H1 (cell line): Measurements from ENCODE around the gene ZNF556. TPM values are rescaled to one million over a fixed set of nuclear protein-coding genes. Genes with fewer than 3 reads are reported as not detected.

Experiments
- CTCF ChIA-PET: fragments of 300-600 bp; sonication (Branson Sonifier 250); formaldehyde crosslinking; loops from one replicate; lab custom pipeline; 2021; ENCODE audit not compliant: partially characterized antibody; lab: Charles Lee
- POLR2A ChIA-PET: fragments of 300-600 bp; sonication (Branson Sonifier 250); formaldehyde crosslinking; loops from one replicate; lab custom pipeline; 2021; ENCODE audit warnings: inconsistent platforms; ENCODE audit not compliant: partially characterized antibody; lab: Charles Lee
- DNase-seq, 2 experiments: peaks; one replicate each; pipeline versions ENCODE4 v3.0.0 to v3.0.0-alpha.2; 2010 to 2022; ENCODE audit warnings: low spot score in 2 of 2, low read depth in 1 of 2, mixed read lengths in 1 of 2
- FAIRE-seq: peaks from 2 replicates; lab custom pipeline; 2011; peaks lifted over from hg19 to GRCh38; lab: Jason Lieb, UNC
- H2AFZ ChIP-seq: 2 replicates; pipeline ENCODE4 v1.8.1; 2012; ENCODE audit warnings: low read length, inconsistent platforms
- H2AK5ac ChIP-seq: 2 replicates; pipeline ENCODE4 v1.6.1; 2013; ENCODE audit warnings: low read depth, low read length
- H2BK120ac ChIP-seq: replicated peaks from 2 replicates; pipeline ENCODE3; 2013; ENCODE audit warnings: low read depth, low read length, inconsistent platforms
- H2BK12ac ChIP-seq: 2 replicates; pipeline ENCODE4 v1.6.1; 2013; ENCODE audit warnings: low read depth, low read length
- H2BK15ac ChIP-seq: 2 replicates; pipeline ENCODE4 v1.6.1; 2013; ENCODE audit warnings: low read length
- H2BK20ac ChIP-seq: 2 replicates; pipeline ENCODE4 v1.6.1; 2013; ENCODE audit warnings: low read length
- H2BK5ac ChIP-seq: 2 replicates; pipeline ENCODE4 v1.6.1; 2013; ENCODE audit warnings: low read depth, low read length
- H3K14ac ChIP-seq: 2 replicates; pipeline ENCODE4 v1.6.1; 2013; ENCODE audit warnings: inconsistent platforms; ENCODE audit not compliant: insufficient read length
- H3K18ac ChIP-seq: 2 replicates; pipeline ENCODE4 v1.6.1; 2013; ENCODE audit warnings: low read length; ENCODE audit errors: extremely low read depth
- H3K23ac ChIP-seq: 2 replicates; pipeline ENCODE4 v1.6.1; 2013; ENCODE audit warnings: inconsistent platforms; ENCODE audit not compliant: insufficient read length
- H3K23me2 ChIP-seq: 2 replicates; pipeline ENCODE4 v1.6.1; 2013; ENCODE audit warnings: low read depth, low read length
- H3K27ac ChIP-seq: 2 replicates; pipeline ENCODE4 v1.6.1; 2011; ENCODE audit warnings: low read depth, low read length, inconsistent platforms
- H3K27me3 ChIP-seq, 4 experiments: replicated peaks in 1 of 4; 1 replicate in 1 of 4; 2 replicates in 3 of 4; pipeline versions ENCODE4 v1.6.1 to v1.8.1; 2011 to 2013; ENCODE audit warnings: low read length in 3 of 4, mild to moderate bottlenecking in 3 of 4, inconsistent platforms in 2 of 4, mixed read lengths in 2 of 4, moderate library complexity in 1 of 4; ENCODE audit not compliant: control insufficient read depth in 3 of 4, insufficient read depth in 3 of 4; ENCODE audit errors: extremely low read depth in 1 of 4
- H3K36me3 ChIP-seq, 4 experiments: 2 replicates each; pipeline versions ENCODE4 v1.6.1 to v1.8.1; 2011 to 2013; ENCODE audit warnings: mild to moderate bottlenecking in 4 of 4, low read length in 3 of 4, moderate library complexity in 2 of 4, control low read depth in 1 of 4, inconsistent platforms in 1 of 4; ENCODE audit not compliant: insufficient read depth in 4 of 4, control insufficient read depth in 2 of 4
- H3K4ac ChIP-seq: replicated peaks from 2 replicates; pipeline ENCODE3; 2013; ENCODE audit warnings: low read length, low read depth, mixed read lengths, inconsistent platforms; ENCODE audit not compliant: insufficient read length
- H3K4me1 ChIP-seq, 4 experiments: replicated peaks in 1 of 4; 1 replicate in 1 of 4; 2 replicates in 3 of 4; pipeline versions ENCODE4 v1.6.1 to v1.8.1; 2011 to 2013; ENCODE audit warnings: low read length in 3 of 4, inconsistent platforms in 2 of 4, mixed read lengths in 1 of 4; ENCODE audit not compliant: insufficient read depth in 4 of 4, control insufficient read depth in 3 of 4
- H3K4me2 ChIP-seq, 2 experiments: 2 replicates each; pipeline versions ENCODE4 v1.6.1 to v1.8.1; 2011 to 2013; ENCODE audit warnings: low read depth in 2 of 2, low read length in 2 of 2, control low read depth in 1 of 2, inconsistent platforms in 1 of 2, mild to moderate bottlenecking in 1 of 2; ENCODE audit not compliant: insufficient read depth in 1 of 2
- H3K4me3 ChIP-seq, 4 experiments: fragments of 200-600, 300-600 bp in 1 of 4; sonication (generic), shearing (Covaris generic), sonication (Bioruptor Twin) in 1 of 4; 2 replicates each; pipeline versions ENCODE4 v1.5.1 to v1.8.1; 2011 to 2016; ENCODE audit warnings: low read length in 4 of 4, low read depth in 3 of 4, control low read depth in 2 of 4, inconsistent platforms in 2 of 4, mild to moderate bottlenecking in 2 of 4, mixed read lengths in 1 of 4, moderate library complexity in 1 of 4; ENCODE audit not compliant: insufficient read depth in 2 of 4; ENCODE audit errors: extremely low read depth in 1 of 4
- H3K56ac ChIP-seq: replicated peaks from 2 replicates; pipeline ENCODE3; 2013; ENCODE audit warnings: low read depth, mild to moderate bottlenecking, mixed read lengths, low read length, inconsistent platforms; ENCODE audit not compliant: insufficient read length
- H3K79me1 ChIP-seq: 2 replicates; pipeline ENCODE4 v1.6.1; 2013; ENCODE audit warnings: low read depth, low read length, control low read depth
- H3K79me2 ChIP-seq, 2 experiments: 2 replicates each; pipeline versions ENCODE4 v1.6.1 to v1.8.1; 2012 to 2013; ENCODE audit warnings: low read length in 2 of 2, mild to moderate bottlenecking in 2 of 2, inconsistent platforms in 1 of 2; ENCODE audit not compliant: insufficient read depth in 2 of 2, control insufficient read depth in 1 of 2
- H3K9ac ChIP-seq, 4 experiments: replicated peaks in 1 of 4; 1 replicate in 1 of 4; 2 replicates in 3 of 4; pipeline versions ENCODE4 v1.6.1 to v1.8.1; 2011 to 2013; ENCODE audit warnings: low read depth in 3 of 4, low read length in 3 of 4, control low read depth in 2 of 4, mild to moderate bottlenecking in 2 of 4, moderate library complexity in 2 of 4, inconsistent platforms in 1 of 4; ENCODE audit errors: extremely low read depth in 1 of 4
- H3K9me3 ChIP-seq, 2 experiments: 2 replicates each; pipeline versions ENCODE4 v1.6.1 to v1.8.1; 2012 to 2013; ENCODE audit warnings: mild to moderate bottlenecking in 2 of 2, moderate library complexity in 2 of 2, control low read depth in 1 of 2, inconsistent platforms in 1 of 2, low read depth in 1 of 2, low read length in 1 of 2, mixed read lengths in 1 of 2; ENCODE audit not compliant: insufficient read depth in 2 of 2
- H4K20me1 ChIP-seq, 2 experiments: replicated peaks in 1 of 2; 2 replicates each; pipeline versions ENCODE3 to v1.8.1; 2011 to 2013; ENCODE audit warnings: inconsistent platforms in 2 of 2, low read length in 2 of 2, mild to moderate bottlenecking in 1 of 2; ENCODE audit not compliant: insufficient read depth in 2 of 2, control insufficient read depth in 1 of 2
- H4K5ac ChIP-seq: 2 replicates; pipeline ENCODE4 v1.6.1; 2013; ENCODE audit warnings: low read length, low read depth, mixed read lengths, inconsistent platforms; ENCODE audit not compliant: insufficient read length
- H4K8ac ChIP-seq: 2 replicates; pipeline ENCODE4 v1.8.0; 2013; ENCODE audit warnings: mild to moderate bottlenecking, moderate library complexity, low read length, inconsistent platforms; ENCODE audit not compliant: insufficient read depth; ENCODE audit errors: extremely low read depth
- H4K91ac ChIP-seq: replicated peaks from 2 replicates; pipeline ENCODE3; 2013; ENCODE audit warnings: low read length, mixed read lengths, inconsistent platforms; ENCODE audit not compliant: insufficient read length
- SIN3A ChIP-seq, 2 experiments: IDR thresholded peaks in 1 of 2; conservative IDR thresholded peaks in 1 of 2; 2 replicates each; pipeline ENCODE4 v1.6.1; 2011 to 2012; ENCODE audit warnings: low read length in 2 of 2, improper control_type of control experiment in 1 of 2, low read depth in 1 of 2, mild to moderate bottlenecking in 1 of 2
- WGBS, 2 experiments: shearing (Covaris generic) in 1 of 2; methylation state at CpG; one replicate each; pipeline versions ENCODE4 v1.1.6 to v1.1.7; 2013 to 2015; ENCODE audit warnings: low lambda C conversion rate in 2 of 2, mixed read lengths in 2 of 2, inconsistent platforms in 1 of 2, low coverage in 1 of 2, missing lambda C conversion rate in 1 of 2; ENCODE audit not compliant: insufficient replicate concordance in 2 of 2, insufficient coverage in 1 of 2, insufficient read length in 1 of 2; ENCODE audit errors: extremely low coverage in 1 of 2, missing lambda C conversion rate in 1 of 2; 5-methylcytosine and 5-hydroxymethylcytosine counted together
- polyA plus RNA-seq, 7 experiments: library from polyadenylated mRNA; depleted of rRNA in 3 of 7; stranded (reverse) in 5 of 7; unstranded in 2 of 7; fragments of >200 nt in 5 of 7; fragments of 200-250 nt in 2 of 7; gene quantifications; 1 replicate in 5 of 7; 2 replicates in 1 of 7; 4 replicates in 1 of 7; pipeline versions ENCODE4 v1.2.1 to v1.2.3, GENCODE V29; 2011 to 2013; ENCODE audit warnings: missing spikeins in 2 of 7, mixed read lengths in 2 of 7
- total RNA-seq: library from RNA; stranded (reverse); fragmentation: NEBNext Ultra II Directional; extraction: Animal tissue kit (Norgen Biotek cat#: 25700); gene quantifications from 2 replicates; pipeline ENCODE4 v1.2.1, GENCODE V29; 2021

ZNF556 gene
- total and polyA plus RNA-seq, 2 of the 8 experiments (the other 6 are each of a cell fraction or from before 2014, with no cell fraction given): not detected

DNA sequence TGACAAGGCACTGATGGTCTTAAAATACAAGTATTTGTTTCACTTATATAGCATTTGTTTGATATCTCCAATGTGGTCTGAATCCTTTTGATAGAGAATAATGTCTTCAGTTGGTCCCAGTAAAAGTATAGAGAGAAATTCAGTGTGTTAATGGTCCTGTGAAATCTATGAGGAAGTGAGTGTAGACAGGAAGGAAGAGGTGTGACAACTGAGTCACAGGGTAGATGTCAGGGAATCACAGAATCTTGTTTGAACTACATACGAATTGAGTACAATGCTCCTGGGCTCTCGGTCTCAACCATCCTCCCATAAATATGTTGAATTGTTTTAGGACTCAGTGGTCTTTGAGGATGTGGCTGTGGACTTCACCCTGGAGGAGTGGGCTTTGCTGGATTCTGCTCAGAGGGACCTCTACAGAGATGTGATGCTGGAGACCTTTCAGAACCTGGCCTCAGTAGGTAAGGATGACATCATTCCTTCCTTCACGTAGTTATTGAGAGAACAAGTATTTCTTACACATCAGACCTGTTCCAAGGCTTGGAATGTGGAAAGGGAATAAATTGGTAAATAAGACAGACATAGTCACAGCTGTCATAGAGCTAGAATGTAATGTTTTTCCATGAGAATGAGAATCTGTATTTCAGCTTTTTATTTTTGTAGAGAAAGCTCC, 16.7 kb upstream of the ZNF556 start:
- no peak overlapping the region for H3K23ac ChIP-seq
- no peak overlapping the region for H3K14ac ChIP-seq
- WGBS, 2 experiments: 88% methylated on average over 3 of the region's 3 CpGs; no CpG with 5 or more reads in 1 of the 2 experiments
- no peaks in the 10 kb centered on the region for H4K20me1 ChIP-seq
- H2BK12ac ChIP-seq: no peak overlapping the region
- ChIA-PET CTCF (interaction anchor here (1.2 to 1.4 kb wide), 3 partner anchors 9 to 37 kb away, joined by 3 to 4 read pairs (median 4); partner anchors contain the start of gene ZNF555), POLR2A (no interaction called here)
- H3K4ac ChIP-seq: no peak overlapping the region
- FAIRE-seq: no peak
- no peak overlapping the region for H4K91ac ChIP-seq
- H2BK5ac ChIP-seq: no peak overlapping the region
- no peak overlapping the region for H4K5ac ChIP-seq
- DNase-seq: no peak
- no peak overlapping the region for H2BK15ac ChIP-seq
- no peak overlapping the region for H3K4me2 ChIP-seq
- no peak overlapping the region for H3K27ac ChIP-seq
- no peak overlapping the region for H2BK20ac ChIP-seq
- no peak overlapping the region for H2AK5ac ChIP-seq
- H4K8ac ChIP-seq: no peak overlapping the region
- H2AFZ ChIP-seq: no peak overlapping the region
- H3K27me3 ChIP-seq: no peaks in the 10 kb centered on the region; a peak in 1 of 7 replicates
- H2BK120ac ChIP-seq: no peak overlapping the region
- peaks cover 0 to 3% of the 10 kb centered on the region in 2 experiments; a peak in 2 of 4 replicates for H3K79me2 ChIP-seq
- H3K9me3 ChIP-seq: peaks cover 73 to 89% of the 10 kb centered on the region in 2 experiments
- 0 out of 2 replicates have a peak, but pooled peaks cover 2% of the 10 kb centered on the region for H3K79me1 ChIP-seq
- no peak overlapping the region for H3K9ac ChIP-seq
- H3K4me3 ChIP-seq: no peak overlapping the region
- H3K23me2 ChIP-seq: no peaks in the 10 kb centered on the region
- no peak overlapping the region for H3K56ac ChIP-seq
- H3K18ac ChIP-seq: no peak overlapping the region
- H3K4me1 ChIP-seq: no peaks in the 10 kb centered on the region
- peaks cover 12 to 47% (median 34%) of the 10 kb centered on the region in 4 experiments for H3K36me3 ChIP-seq
- TF ChIP-seq SIN3A (conservative IDR thresholded peaks at IDR 0.05 in 1 of 2, IDR thresholded peaks at IDR 0.05 in 1 of 2; ENCODE audit: low read depth in 1 of 2, low read length in 2 of 2): no peak
